HG03442 (cell line): ENCODE measurements around the gene TM9SF4.
"Not testable (repeated sequence)": the region's sequence is repeated elsewhere in the genome, so short reads cannot be mapped to it uniquely, and the experiment has no call there.

ENCODE experiments used
- ATAC-seq: cut with Tn5 transposase; IDR thresholded peaks from one replicate; pipeline ENCODE4 v1.9.1; 2021; ENCODE audit warnings: mild to moderate bottlenecking, moderate library complexity; ENCODE audit not compliant: unreplicated experiment

TM9SF4 gene

DNA sequence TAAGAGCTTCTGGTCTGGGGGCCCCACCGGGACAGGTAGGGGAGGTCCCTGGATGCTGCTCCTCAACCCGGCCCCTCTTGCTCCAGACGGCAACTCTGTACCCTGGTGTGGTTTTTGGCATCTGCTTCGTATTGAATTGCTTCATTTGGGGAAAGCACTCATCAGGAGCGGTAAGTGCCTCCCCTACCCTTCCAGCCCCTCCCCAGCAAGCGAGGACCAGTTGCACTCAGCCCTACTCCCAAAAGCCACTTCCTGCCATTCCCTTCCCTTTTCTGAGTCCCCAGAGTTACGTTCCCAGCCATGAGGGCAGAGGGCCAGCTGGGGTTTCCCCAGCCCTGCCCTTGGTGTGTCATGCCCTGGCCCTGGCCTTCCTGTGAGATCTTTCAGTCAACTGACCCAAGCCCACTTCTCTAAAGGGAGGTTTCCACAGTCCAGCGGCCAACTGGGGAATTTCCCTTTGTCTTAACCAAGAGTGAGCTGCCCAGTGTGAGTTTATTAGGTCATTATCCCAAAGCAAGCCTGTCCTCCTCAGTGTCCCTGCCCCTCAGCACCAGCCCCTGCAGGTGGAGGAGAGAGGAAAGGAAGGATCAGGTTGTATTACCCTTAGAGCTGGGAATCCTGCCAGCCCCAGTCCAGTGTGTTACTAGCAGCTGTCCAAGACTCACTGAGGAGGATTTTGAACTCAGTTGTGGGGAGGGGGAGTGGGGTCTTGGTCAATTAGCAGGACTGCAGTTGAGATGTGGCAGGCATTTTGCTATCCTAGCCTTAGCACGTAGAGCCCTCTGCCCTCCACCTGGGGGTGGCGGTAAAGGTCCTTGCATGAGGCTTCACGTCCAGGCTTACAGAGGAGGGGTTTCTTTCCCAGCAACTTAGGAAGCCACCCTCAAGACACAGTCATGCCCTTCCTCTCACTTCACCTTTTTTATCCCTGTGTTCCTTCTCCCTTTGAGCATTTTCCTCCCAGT lies 45.8 kb downstream of the TM9SF4 start:
- no peak for ATAC-seq

GRCh38 chr20:32157611-32158010 lies 48.1 kb downstream of the TM9SF4 start:
- ATAC-seq, result no peak

GRCh38 chr20:32158351-32158750 lies 48.8 kb downstream of the TM9SF4 start:
- ATAC-seq, result no peak

DNA sequence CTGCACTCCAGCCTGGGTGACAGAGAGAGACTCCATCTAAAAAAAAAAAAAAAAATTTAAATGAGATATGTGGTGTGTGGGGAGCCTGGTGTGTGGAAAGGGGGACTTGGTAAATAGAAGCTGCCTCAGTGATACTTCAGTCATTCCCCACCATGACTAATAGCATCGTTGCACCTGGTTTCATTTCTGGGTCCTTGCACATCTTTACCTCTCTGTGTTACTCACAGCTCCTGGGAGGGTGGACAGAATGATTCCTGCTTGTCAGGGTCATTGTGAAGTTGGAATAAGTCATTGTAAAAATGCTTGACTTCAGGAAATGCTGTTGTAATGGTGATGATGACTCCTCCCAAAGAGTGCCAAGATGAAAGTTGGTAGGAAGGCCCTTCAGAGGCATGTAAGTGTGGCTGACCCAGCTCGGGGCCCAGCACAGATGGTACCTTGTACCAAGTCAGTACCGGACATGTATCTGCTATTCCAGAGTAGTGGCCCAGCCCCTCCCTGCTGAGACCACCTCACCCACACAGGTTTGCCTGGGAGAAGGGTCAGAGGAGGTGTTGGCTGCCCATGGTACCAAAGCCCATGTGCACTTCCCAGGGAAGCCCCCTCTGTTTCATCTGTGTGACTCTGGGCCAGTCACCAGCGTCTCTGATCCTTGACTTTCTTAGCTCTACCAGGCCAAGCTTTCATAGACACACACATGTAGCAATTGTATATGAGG lies 49.6 kb downstream of the TM9SF4 start:
- ATAC-seq, result no peak

- no peak for ATAC-seq
Observed at GRCh38 chr20:32159766-32160221, 50.3 kb downstream of the TM9SF4 start.

DNA sequence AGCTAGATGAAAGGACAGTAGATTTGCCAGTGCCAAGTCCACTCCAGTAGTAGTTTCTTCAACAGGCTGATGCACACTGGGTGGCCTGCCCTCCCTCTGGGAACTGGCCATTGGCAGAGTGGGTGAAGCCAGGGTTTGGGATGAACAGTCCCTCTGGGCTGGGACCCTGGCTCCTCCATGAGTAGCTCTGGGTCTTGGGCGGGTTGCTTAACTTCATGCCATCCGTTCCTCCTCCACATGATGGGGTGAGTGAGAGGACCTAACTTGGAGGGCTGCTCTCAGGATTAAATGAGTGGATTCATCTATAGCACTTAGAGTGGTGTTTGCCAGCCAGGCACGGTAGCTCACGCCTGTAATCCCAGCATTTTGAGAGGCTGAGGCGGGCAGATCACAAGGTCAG lies 50.8 kb downstream of the TM9SF4 start:
- ATAC-seq, result no peak

- no peak for ATAC-seq
Observed at GRCh38 chr20:32162351-32162750, 52.8 kb downstream of the TM9SF4 start.

GRCh38 chr20:32163951-32164350 lies 54.4 kb downstream of the TM9SF4 start:
- ATAC-seq, result no peak

GRCh38 chr20:32164984-32165735 lies 55.6 kb downstream of the TM9SF4 start:
- no peak for ATAC-seq

DNA sequence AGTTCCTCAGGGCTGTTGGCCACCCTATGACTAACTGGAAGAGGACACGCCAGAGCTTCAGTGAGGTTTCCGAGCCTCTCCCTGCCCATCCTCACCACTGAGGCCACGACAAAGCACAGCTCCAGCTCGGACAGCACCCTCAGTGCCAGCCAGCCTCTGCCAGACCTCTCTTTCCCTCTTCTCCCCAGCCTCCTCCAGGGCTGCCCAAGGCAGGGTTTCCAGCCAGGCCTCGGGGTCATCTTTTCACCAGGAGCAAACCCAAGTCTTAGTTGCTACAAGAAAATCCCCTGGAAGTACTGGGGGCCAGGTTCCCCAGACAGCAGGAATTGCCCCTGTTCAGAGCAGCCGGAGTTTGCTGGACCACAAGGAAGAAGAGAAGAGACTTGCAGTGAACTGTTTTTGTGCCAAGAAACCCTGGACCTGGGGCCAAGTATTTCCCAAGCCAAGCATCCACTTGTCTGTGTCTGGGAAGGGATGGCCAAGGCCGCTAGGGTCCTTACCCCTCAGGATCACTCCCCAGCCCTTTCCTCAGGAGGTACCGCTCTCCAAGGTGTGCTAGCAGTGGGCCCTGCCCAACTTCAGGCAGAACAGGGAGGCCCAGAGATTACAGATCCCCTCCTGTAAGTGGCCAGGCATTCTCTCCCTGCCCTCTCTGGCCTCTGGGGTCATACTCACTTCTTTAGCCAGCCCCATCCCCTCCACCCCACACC lies 56.5 kb downstream of the TM9SF4 start:
- no peak for ATAC-seq

GRCh38 chr20:32167552-32167951 lies 58.0 kb downstream of the TM9SF4 start:
- no peak for ATAC-seq

DNA sequence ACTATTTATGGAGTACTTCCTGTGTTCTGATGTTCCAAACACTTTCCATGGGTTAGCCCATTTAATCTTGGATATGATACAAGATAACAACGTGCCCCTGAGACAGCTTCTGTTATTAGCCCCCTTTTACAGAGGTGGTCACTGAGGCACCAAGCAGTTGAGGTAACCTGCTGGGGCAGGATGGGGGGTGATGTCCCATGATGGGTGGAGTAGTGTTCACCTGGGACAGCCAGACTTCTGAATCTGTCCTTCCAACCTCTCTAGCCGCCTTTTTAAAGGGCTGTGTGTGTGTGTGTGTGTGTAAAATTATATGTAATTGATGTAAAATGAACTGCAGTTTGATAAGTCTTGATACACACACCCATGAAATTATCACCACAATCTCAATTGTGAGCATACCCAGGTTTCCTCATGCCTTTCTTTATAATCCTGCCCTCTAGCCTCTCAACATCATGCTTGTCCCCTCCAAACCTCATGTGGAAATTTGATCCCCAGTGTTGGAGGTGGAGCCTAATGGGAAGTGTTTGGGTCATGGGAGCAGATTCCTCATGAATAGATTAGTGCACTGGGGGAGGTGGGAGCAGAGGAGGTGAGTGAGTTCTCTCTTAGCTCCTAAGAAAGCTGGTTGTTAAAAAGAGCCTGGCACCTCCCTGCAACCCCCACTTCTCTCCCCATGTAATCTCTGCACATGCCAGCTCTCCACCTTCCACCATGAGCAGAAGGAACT lies 58.8 kb downstream of the TM9SF4 start:
- ATAC-seq, result no peak

- ATAC-seq, result not testable (repeated sequence)
Observed at GRCh38 chr20:32177696-32178095, 68.2 kb downstream of the TM9SF4 start.

DNA sequence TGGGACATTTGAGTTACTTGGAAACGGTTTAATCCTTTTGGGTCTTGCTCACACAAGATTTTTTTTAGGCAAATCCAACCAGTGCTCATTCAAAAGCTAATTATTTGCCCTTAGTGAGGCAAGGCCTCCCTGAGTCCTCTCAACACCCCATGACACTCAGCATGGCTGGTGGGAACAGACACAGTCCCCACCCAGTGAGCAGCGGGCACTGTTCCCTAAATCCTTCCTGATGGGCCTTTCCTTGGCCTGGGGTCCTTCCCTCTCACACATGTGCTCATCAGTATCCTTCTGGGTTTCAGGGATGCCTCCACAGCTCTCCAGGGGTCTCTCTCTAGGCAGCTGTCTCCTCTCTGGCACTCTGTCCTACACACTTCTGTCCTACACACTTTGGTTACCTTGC lies 70.0 kb downstream of the TM9SF4 start:
- ATAC-seq, result no peak

DNA sequence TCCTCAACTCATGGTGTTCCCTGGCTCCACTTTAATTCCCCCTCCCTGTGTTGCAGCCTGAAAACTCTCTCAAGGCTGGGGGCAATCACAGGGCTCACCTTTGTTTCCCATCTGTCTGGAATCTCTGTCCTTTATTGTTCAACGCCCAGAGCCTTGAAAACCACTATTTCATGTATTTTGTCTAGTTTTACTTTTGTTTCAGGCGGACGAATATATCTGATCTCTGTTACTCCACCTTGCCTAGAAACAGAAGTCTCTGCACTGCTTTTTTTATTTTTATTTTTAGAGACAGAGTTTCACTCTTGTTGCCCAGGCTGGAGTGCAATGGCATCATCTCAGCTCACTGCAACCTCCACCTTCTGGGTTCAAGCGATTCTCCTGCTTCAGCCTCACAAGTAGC lies 70.4 kb downstream of the TM9SF4 start:
- no peak for ATAC-seq

DNA sequence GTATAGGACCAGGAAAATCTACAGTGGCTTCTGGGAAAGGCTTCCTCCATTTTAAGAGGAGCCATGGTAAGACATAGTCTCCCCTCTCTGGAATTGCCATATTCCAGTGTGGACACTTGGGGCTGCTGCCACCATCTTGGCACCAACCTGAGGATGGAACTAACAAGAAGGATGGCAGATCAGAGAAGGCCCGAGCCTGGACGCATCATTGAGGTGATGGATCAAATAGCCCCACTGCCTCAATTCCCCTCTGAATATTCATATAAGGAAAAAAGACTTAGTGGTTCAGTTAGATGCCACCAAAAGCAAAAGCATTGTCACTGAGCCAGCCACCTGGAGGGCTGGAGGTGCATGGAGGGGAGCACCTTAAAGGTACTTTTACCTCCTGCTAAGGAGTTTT lies 72.1 kb downstream of the TM9SF4 start:
- ATAC-seq, result no peak

GRCh38 chr20:32183947-32184635 lies 74.6 kb downstream of the TM9SF4 start:
- ATAC-seq, result no peak

DNA sequence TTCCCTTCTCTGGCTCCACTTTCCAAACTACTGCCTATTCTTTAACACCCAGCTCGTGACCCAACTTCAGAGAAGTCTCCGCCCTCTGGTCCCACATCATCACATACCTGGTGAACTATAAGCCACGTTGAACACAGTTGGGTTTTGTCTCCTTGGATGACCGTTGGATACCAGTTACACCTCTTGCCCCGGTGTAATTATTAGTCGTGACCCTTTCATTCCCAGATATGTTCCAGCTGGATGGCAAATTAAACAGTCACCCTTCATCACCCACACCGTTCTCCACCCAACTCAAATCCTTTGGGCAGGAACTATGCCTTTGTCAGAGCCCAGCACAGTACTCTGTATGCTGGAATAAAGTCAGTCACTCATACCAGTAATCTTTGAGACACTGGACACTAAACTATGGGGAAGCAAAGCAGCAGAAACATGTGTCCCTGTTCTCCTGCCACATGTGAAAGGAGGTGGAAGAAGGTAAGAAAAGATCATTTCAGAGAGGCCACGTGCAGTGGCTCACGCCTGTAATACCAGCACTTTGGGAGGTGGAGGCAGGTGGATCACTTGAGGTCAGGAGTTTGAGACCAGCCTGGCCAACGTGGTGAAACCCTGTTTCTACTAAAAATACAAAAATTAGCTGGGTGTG lies 75.6 kb downstream of the TM9SF4 start:
- no peak for ATAC-seq

GRCh38 chr20:32186506-32186905 lies 77.0 kb downstream of the TM9SF4 start:
- ATAC-seq, result no peak
